Measurements from ENCODE around the gene CCDC82.
"Not testable (repeated sequence)": the region's sequence is repeated elsewhere in the genome, so short reads cannot be mapped to it uniquely, and the experiment has no call there.

Gene CCDC82

DNA sequence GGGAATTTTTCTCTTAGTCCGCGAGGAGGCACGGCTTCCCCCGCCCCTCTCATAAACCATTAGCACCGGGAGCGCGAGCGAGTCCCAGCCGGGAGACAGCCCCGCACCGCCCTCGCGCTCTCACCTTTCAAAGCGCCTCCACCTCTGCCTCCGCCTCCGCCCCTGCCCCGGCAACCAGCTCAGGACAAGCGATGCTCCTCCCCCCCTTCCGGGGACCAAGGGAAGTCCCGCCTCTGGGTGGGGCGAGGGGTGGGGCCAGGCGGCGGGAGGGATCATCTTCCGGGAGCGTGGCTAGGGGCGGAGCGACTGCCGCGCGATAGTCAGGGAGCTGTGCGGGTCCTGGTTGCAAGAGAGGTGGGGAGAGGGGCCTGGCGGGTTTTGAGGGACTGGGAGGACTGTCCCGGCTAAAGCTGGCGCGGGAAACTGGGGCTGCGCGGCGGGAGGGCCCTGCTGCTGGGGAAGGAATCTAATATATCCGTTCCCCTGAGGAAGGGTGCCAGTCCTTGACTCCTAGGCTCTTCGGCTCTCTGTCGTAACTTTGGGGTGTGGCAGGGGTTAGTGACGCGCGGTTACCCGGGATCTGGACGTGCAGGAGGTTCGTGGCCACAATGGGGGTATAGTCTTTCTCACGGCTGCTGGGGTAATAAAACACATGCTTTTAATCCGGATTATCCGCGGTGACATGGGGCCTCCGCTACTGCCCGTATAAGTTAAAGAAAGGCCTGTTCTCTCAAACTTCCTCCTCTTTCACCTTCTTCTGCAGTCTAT, at the start of gene CCDC82, which contains the start of gene JRKL:
Gene CCDC82 (minus strand): TSS at position 193 of the 768 bp plus-strand sequence. CDS start 5,165 bp downstream, outside the sequence.
Gene JRKL (plus strand): TSS at position 294 of the 768 bp plus-strand sequence. CDS start 637 bp downstream, outside the sequence.
- H3K4me3 ChIP-seq (ENCODE audit: low read length) = peak within 1 kb of the TSS; percentile 88
- TF ChIP-seq, protein P1, sequence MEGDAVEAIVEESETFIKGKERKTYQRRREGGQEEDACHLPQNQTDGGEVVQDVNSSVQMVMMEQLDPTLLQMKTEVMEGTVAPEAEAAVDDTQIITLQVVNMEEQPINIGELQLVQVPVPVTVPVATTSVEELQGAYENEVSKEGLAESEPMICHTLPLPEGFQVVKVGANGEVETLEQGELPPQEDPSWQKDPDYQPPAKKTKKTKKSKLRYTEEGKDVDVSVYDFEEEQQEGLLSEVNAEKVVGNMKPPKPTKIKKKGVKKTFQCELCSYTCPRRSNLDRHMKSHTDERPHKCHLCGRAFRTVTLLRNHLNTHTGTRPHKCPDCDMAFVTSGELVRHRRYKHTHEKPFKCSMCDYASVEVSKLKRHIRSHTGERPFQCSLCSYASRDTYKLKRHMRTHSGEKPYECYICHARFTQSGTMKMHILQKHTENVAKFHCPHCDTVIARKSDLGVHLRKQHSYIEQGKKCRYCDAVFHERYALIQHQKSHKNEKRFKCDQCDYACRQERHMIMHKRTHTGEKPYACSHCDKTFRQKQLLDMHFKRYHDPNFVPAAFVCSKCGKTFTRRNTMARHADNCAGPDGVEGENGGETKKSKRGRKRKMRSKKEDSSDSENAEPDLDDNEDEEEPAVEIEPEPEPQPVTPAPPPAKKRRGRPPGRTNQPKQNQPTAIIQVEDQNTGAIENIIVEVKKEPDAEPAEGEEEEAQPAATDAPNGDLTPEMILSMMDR (IDR thresholded peaks at IDR 0.05; ENCODE audit: insufficient read depth, low read depth, low read length, missing control alignments) = no peak
- peak; percentile 98 for DNase-seq (ENCODE audit: low read depth)

DNA sequence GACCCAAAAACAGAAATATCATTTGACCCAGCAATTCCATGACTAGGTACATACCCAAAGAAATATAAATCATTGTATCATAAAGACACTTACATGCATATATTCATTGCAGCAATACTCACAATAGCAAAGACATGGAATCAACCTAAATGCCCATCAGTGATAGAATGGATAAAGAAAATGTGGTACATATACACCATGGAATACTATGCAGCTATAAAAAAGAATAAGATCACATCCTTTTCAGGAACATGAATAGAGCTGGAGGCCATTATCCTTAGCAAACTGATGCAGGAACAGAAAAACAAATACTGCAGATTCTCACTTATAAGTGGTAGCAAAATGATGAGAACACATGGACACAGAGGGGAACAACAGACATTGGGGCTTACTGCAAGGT, 42.9 kb upstream of the CCDC82 start:
- not testable (repeated sequence) for H3K4me3 ChIP-seq (ENCODE audit: low read length); DNase-seq (ENCODE audit: low read depth)

DNA sequence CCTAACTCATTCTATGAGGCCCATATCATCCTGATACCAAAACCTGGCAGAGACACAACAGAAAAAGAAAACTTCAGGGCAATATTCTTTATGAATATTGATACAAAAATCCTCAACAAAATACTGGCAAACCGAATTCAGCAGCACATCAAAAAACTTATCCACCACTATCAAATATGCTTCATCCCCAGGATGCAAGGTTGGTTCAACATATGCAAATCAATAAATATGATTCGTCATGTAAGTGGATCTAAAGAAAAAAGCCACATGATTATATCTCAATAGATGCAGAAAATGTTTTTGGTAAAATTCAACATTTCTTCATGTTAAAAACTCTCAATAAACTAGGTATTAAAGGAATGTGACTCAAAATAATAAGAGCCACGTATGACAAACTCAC, 41.0 kb upstream of the CCDC82 start:
- DNase-seq (ENCODE audit: low read depth) = no peak
- TF ChIP-seq, protein P1 (IDR thresholded peaks at IDR 0.05; ENCODE audit: insufficient read depth, low read depth, low read length, missing control alignments) = no peak

GRCh38 chr11:96424693-96425092, 35.0 kb upstream of the CCDC82 start:
- TF ChIP-seq, protein P1 (IDR thresholded peaks at IDR 0.05; ENCODE audit: insufficient read depth, low read depth, low read length, missing control alignments) = no peak
- no peak overlapping the region for H3K4me3 ChIP-seq (ENCODE audit: low read length)
- DNase-seq (ENCODE audit: low read depth) = peak; percentile 21

More for the DNA sequence above, 41.0 kb upstream of the CCDC82 start:
- no peak overlapping the region for H3K4me3 ChIP-seq (ENCODE audit: low read length)

DNA sequence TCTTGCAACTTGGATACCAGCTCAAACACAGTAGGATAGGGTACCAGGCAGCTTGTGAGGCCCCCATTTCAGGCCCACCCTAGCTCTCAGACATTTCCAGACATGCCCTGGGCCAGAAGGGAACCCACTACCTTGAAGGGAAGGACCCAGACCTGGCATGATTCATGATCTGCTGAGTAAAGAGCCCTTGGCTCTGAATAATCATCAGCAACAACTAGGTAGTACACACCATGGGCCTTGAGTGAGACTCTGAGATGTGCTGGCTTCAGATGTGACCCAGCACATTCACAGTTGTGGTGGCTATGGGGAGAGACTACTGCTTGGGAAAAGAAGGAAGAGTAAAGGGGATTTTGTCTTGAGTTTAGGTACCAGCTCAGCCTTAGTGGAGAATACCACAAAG, 23.7 kb upstream of the CCDC82 start:
- DNase-seq (ENCODE audit: low read depth) = peak; percentile 54
- no peak overlapping the region for H3K4me3 ChIP-seq (ENCODE audit: low read length)
- TF ChIP-seq, protein P1 (IDR thresholded peaks at IDR 0.05; ENCODE audit: insufficient read depth, low read depth, low read length, missing control alignments) = no peak

DNA sequence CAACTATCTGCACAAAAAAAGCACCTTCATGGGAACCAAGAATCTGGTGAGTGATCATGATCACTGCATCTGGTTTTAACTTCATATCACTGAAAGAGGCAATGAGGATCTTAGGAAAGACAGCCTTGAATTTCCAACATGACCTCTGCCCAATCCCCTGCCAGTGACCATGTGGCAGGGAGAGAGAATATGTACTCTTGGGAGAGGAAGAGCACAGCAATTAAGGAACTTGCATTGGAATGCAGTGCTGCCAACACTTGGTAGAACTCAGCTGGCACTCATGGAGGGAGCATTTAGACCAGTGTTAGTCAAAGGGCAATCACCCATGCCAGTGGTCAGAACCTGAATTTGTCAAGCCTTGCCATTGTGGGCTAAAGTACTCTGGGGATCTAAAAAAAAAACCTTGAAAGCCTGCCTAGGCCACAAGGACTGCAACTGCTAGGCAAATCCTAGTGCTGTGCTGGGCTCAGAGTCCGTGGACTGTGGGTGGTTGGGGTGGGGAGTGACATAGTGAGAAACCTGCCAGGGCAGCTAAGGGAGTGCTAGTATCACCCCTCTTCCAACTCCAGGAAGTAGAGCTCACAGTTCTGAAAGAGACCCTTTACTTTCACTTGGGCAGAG, 23.2 kb upstream of the CCDC82 start:
- H3K4me3 ChIP-seq (ENCODE audit: low read length) = no peak overlapping the region
- DNase-seq (ENCODE audit: low read depth) = peak; percentile 11
- TF ChIP-seq, protein P1 (IDR thresholded peaks at IDR 0.05; ENCODE audit: insufficient read depth, low read depth, low read length, missing control alignments) = no peak

- peak overlapping the region; percentile 31 for H3K4me3 ChIP-seq (ENCODE audit: low read length)
Observed at GRCh38 chr11:96411412-96411811, 21.7 kb upstream of the CCDC82 start.

DNA sequence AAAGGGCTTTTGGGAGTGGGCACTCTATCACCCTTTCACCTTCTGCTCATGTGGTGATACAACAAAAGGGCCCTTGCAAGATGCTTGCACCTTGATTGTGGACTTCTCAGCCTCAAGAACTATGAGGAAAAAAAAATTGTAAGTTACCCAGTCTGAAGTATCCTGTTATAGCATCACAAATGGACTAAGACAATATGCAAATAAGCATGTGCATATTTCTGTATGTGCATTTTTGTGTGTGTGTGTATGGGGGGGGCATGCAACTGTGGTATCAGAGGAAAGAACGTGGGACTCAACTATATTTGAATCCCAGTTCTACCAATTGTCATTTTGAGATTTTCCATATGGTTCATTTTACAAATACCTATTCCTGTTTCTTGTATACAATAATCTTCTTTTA, 11.0 kb upstream of the CCDC82 start:
- H3K4me3 ChIP-seq (ENCODE audit: low read length) = no peak overlapping the region
- TF ChIP-seq, protein P1 (IDR thresholded peaks at IDR 0.05; ENCODE audit: insufficient read depth, low read depth, low read length, missing control alignments) = no peak
- DNase-seq (ENCODE audit: low read depth) = no peak

More at GRCh38 chr11:96411412-96411811, 21.7 kb upstream of the CCDC82 start:
- not testable (repeated sequence) for DNase-seq (ENCODE audit: low read depth)
